BE2C (cell line): ENCODE measurements around the gene MYL4.

Source experiments
- DNase-seq: peaks from one replicate; pipeline ENCODE4 v3.0.0-alpha.2; 2020
- H3K27me3 ChIP-seq: fragments of 250-450 bp; sonication (Bioruptor Pico); 2 replicates; pipeline ENCODE4 v1.5.1; 2020; ENCODE audit warnings: mild to moderate bottlenecking
- H3K36me3 ChIP-seq: fragments of 250-450 bp; sonication (Bioruptor Pico); 2 replicates; pipeline ENCODE4 v1.5.1; 2020; ENCODE audit warnings: mild to moderate bottlenecking
- H3K4me1 ChIP-seq: fragments of 250-450 bp; sonication (Bioruptor Pico); 2 replicates; pipeline ENCODE4 v1.5.1; 2020
- H3K4me3 ChIP-seq: 2 replicates; pipeline ENCODE4 v1.5.1; 2011; ENCODE audit warnings: low read depth, low read length
- H3K9me3 ChIP-seq: fragments of 250-450 bp; sonication (Bioruptor Pico); 2 replicates; pipeline ENCODE4 v1.5.1; 2020
- TF ChIP-seq, protein P1 (sequence below): IDR thresholded peaks from 2 replicates; pipeline ENCODE4 v1.5.1; 2012; ENCODE audit warnings: mild to moderate bottlenecking, low read depth, low read length

Gene MYL4

DNA sequence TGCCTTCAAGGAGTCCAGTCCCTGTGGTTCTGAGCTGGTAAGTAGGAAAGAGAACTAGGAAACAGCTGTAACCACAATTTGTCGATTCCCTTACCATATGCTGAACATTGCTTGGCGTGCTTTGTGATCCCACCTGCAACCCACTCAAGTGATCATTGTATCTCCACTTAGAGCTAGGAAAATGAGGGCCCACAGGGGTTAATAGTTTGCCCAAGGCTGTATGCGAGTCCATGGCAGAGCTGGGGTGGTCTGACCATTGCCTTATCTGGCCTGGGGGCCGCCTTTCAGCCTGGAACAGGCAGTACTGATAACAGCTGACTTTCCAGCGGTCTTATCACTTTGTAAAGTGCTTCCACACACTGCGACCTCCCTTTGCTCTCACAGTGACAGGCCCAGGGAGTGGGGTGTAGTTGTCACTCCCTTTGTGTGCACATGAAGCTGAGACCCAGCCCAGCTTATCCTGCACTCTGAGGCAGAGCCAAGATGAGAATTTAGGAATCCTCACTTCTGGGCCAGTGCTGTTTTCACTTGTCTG, 9.8 kb downstream of the MYL4 start:
- H3K4me3 ChIP-seq = no peak overlapping the region
- TF ChIP-seq, protein P1, sequence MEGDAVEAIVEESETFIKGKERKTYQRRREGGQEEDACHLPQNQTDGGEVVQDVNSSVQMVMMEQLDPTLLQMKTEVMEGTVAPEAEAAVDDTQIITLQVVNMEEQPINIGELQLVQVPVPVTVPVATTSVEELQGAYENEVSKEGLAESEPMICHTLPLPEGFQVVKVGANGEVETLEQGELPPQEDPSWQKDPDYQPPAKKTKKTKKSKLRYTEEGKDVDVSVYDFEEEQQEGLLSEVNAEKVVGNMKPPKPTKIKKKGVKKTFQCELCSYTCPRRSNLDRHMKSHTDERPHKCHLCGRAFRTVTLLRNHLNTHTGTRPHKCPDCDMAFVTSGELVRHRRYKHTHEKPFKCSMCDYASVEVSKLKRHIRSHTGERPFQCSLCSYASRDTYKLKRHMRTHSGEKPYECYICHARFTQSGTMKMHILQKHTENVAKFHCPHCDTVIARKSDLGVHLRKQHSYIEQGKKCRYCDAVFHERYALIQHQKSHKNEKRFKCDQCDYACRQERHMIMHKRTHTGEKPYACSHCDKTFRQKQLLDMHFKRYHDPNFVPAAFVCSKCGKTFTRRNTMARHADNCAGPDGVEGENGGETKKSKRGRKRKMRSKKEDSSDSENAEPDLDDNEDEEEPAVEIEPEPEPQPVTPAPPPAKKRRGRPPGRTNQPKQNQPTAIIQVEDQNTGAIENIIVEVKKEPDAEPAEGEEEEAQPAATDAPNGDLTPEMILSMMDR = no peak
- peaks cover 12% of the 10 kb centered on the region for H3K4me1 ChIP-seq
- H3K27me3 ChIP-seq = no peaks in the 10 kb centered on the region
- no peaks in the 10 kb centered on the region for H3K36me3 ChIP-seq
- DNase-seq = peak; percentile 49
- no peaks in the 10 kb centered on the region for H3K9me3 ChIP-seq

- no peaks in the 10 kb centered on the region for H3K27me3 ChIP-seq
- no peaks in the 10 kb centered on the region for H3K36me3 ChIP-seq
- TF ChIP-seq, protein P1 = no peak
- DNase-seq = no peak
- H3K9me3 ChIP-seq = no peaks in the 10 kb centered on the region
- peaks cover 12% of the 10 kb centered on the region for H3K4me1 ChIP-seq
- H3K4me3 ChIP-seq = no peak overlapping the region
These were observed 10.7 kb downstream of the MYL4 start for GRCh38 chr17:47219621-47220475.

- TF ChIP-seq, protein P1 = no peak
- H3K36me3 ChIP-seq = no peaks in the 10 kb centered on the region
- H3K27me3 ChIP-seq = no peaks in the 10 kb centered on the region
- peaks cover 11% of the 10 kb centered on the region for H3K4me1 ChIP-seq
- H3K9me3 ChIP-seq = no peaks in the 10 kb centered on the region
- DNase-seq = no peak
- H3K4me3 ChIP-seq = no peak overlapping the region
These were observed 11.4 kb downstream of the MYL4 start for GRCh38 chr17:47220531-47220999.

- TF ChIP-seq, protein P1 = no peak
- DNase-seq = no peak
- no peaks in the 10 kb centered on the region for H3K27me3 ChIP-seq
- no peak overlapping the region for H3K4me3 ChIP-seq
- peaks cover 11% of the 10 kb centered on the region for H3K4me1 ChIP-seq
- no peaks in the 10 kb centered on the region for H3K36me3 ChIP-seq
- no peaks in the 10 kb centered on the region for H3K9me3 ChIP-seq
These were observed 12.0 kb downstream of the MYL4 start for GRCh38 chr17:47221154-47221553.

DNA sequence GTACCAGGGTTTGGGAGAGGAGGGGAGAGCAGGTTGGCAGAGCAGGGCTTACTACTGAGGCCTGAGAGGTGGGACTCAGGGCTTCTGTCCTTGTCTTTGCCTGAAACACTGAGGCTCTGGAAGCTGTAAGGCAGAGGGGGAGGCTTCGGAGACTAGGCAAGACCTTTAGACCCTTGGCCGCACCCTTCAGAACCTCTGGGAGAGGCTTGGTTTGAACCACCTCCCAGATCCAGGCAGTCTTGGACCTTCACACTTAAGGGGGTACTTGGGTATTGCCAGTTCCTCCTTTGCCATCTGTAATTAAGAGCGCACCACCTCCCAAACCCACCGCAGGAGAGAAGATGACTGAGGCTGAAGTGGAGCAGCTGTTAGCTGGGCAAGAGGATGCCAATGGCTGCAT, 12.9 kb downstream of the MYL4 start:
- Histone ChIP-seq H3K4me1 (peaks cover 11% of the 10 kb centered on the region), H3K36me3 (no peaks in the 10 kb centered on the region), H3K27me3 (no peaks in the 10 kb centered on the region), H3K9me3 (no peaks in the 10 kb centered on the region), H3K4me3 (no peak overlapping the region)
- no peak for DNase-seq
- TF ChIP-seq, protein P1 = no peak

GRCh38 chr17:47223007-47223406, 13.9 kb downstream of the MYL4 start:
- TF ChIP-seq, protein P1 = no peak
- no peak for DNase-seq
- H3K27me3 ChIP-seq = no peaks in the 10 kb centered on the region
- peaks cover 11% of the 10 kb centered on the region for H3K4me1 ChIP-seq
- H3K36me3 ChIP-seq = no peaks in the 10 kb centered on the region
- H3K4me3 ChIP-seq = no peak overlapping the region
- H3K9me3 ChIP-seq = no peaks in the 10 kb centered on the region
